GM20000 (cell line): Measurements from ENCODE around the gene DLEC1.

Source experiments
- DNase-seq: peaks from one replicate; pipeline ENCODE4 v3.0.0; 2012; ENCODE audit warnings: low spot score
- TF ChIP-seq, protein P1 (sequence below): IDR thresholded peaks from 2 replicates; pipeline ENCODE4 v1.5.1; 2012; ENCODE audit warnings: mild to moderate bottlenecking, control low read depth; ENCODE audit errors: extremely low read depth, missing control alignments

The DLEC1 gene

DNA sequence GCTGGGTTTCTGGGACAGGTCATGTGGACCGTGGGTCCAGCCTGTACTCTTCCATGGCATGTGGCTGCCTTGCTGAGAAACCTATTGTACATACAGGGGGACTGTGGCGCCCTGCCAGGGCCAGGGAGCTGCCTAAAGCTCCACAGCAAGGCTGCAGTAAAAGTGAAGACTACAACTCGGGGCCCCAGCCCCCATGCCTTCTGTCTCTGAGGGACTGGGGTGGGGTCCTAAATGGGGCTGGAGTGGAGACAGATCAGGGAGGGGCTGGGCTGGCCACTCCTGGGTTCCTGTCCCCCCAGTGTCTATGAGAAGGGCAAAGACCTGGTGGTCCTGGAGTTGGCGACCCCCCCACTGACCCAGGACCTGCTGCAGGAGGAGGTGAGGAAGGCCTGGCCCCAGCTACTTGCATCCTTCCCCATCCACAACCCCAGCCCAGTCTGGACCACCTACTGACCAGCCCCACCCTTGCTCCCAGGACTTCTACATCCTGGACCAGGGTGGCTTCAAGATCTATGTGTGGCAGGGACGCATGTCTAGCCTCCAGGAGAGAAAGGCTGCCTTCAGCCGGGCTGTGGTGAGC, 41.1 kb upstream of the DLEC1 start:
- no peak for DNase-seq
- TF ChIP-seq, protein P1, sequence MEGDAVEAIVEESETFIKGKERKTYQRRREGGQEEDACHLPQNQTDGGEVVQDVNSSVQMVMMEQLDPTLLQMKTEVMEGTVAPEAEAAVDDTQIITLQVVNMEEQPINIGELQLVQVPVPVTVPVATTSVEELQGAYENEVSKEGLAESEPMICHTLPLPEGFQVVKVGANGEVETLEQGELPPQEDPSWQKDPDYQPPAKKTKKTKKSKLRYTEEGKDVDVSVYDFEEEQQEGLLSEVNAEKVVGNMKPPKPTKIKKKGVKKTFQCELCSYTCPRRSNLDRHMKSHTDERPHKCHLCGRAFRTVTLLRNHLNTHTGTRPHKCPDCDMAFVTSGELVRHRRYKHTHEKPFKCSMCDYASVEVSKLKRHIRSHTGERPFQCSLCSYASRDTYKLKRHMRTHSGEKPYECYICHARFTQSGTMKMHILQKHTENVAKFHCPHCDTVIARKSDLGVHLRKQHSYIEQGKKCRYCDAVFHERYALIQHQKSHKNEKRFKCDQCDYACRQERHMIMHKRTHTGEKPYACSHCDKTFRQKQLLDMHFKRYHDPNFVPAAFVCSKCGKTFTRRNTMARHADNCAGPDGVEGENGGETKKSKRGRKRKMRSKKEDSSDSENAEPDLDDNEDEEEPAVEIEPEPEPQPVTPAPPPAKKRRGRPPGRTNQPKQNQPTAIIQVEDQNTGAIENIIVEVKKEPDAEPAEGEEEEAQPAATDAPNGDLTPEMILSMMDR = no peak

DNA sequence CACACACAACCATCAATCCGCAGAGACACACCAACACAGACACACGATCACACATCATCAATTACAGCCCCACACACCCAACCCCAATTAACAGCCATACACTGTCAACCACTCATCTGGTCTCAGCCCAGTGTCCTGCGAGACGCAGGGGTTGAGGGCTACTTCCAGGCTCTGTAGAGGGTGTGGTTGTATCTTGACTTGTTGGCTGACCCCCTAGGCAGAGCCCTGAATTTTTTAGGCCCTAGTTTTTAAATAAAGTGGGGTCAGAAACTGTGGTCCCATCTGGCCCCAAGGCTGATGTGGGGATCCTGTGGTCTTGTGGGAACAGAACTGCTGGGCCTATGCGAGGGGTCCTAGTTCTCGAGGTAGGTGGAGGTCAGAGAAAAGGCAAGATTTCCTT, 39.2 kb upstream of the DLEC1 start:
- TF ChIP-seq, protein P1 = no peak
- DNase-seq = no peak

DNA sequence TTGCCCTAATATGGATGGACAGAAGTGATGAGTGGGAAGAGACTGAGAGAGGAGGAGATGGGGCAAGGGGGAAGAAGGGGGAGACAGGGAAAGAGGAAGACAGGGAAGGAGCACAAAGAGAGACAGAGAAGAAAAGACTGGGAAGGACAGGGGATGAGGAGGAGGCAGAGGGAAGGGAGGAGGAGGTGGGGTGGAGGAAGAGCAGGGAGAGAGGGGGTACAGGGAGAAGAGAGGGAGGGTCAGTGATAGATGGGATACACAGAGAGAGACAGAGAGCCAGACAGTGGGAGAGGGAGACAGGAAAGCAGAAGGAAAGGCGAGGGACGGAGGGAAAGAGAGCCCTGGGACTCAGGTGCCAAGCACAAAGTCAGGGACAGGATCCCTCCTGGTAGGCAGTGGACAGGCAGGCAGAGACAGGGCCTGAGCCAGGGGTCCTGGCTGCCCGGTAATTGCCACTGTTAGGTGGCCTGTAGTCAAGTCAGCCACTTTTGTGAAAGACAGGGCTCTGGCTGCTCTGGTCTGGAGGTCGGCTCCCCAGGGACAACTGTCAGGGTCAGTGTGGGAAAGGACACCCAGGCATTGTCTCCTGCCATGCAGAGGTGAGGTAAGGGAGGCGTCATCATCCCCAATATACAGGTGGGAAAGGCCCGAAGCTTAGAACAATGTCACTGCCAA, 38.6 kb upstream of the DLEC1 start:
- DNase-seq = no peak
- TF ChIP-seq, protein P1 = no peak

DNA sequence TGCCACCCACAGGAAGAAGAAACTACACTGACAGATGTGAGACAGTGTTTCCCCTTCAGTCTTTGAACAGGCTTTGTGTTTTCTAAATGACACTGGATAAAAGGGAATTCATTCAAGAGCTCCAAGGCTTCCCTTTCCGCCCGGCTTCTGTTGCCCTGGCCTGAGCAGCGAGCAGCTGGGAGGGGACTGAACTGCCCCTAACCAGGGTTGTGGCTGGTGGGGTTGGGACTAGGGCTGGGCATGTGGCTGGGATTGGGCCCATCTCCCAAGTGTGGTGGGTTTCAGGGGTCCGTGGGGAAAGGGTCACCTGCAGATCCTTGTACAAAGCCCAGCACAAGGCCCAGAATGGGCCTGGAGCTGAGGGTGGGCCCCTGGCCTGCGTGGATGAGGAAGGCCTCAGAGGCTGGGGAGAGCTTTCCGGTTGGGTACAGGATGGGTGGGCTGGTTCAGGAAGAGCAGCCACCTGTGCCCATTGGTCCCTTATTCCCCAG, 38.0 kb upstream of the DLEC1 start:
- DNase-seq = no peak
- TF ChIP-seq, protein P1 = no peak

DNA sequence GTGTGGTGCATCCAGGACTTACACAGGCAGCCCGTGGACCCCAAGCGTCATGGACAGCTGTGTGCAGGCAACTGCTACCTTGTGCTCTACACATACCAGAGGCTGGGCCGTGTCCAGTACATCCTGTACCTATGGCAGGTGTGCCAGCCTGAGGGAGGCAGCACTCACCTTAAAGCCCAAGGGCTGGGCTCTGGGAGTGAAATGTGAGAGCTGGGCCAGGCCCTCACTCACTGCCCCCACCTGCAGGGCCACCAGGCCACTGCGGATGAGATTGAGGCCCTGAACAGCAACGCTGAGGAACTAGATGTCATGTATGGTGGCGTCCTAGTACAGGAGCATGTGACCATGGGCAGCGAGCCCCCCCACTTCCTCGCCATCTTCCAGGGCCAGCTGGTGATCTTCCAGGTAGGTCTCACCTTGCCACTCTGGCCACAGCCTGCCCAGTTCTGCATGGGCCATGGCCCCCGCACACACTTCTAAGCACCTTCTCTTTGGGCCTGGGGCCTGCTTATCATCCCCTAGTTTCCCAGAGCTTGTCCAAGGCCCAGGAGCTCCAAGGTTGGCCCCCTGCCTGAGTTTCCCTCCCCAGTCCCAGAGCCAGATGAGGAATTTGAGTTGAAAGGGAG, 37.4 kb upstream of the DLEC1 start:
- TF ChIP-seq, protein P1 = no peak
- DNase-seq = no peak

DNA sequence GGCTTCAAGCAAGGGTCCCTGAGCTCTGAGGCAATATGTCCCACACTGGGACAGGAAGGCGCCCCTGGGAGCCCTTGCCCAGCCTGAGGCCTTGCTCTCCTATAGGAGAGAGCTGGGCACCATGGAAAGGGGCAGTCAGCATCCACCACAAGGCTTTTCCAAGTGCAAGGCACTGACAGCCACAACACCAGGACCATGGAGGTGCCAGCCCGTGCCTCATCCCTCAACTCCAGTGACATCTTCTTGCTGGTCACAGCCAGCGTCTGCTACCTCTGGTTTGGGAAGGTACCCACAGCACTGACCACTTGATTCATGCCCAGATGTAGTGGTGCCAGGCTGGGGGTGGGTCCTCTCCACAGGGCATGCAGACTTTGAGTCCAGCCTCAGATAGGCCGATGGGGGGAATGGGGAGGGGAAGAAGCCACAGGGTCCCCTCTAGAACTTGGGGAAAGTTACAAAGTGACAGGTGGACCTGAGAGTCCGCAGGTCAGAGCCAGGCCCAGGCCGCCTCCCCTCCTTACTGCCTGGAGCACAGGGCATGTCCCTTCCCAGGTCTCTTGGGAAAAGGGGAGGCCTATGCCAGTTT, 36.6 kb upstream of the DLEC1 start:
- no peak for DNase-seq
- TF ChIP-seq, protein P1 = no peak

DNA sequence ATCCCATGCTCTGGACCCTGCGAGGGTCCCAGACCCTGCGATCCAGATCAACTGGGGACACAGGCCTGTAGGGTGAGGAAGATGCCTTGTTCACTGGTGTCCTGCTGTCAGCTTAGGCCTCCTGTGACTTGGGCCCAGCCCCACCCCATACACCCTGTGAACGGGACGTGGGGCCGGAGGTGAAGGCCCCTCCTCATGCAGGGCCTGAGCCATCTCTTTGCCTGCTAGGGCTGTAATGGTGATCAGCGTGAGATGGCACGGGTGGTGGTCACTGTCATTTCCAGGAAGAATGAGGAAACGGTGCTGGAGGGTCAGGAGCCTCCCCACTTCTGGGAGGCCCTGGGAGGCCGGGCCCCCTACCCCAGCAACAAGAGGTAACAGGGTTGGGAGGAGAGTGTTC, 36.1 kb upstream of the DLEC1 start:
- no peak for DNase-seq
- TF ChIP-seq, protein P1 = no peak
